ENCODE data around the gene DNAL4.
"Not testable (repeated sequence)": the region's sequence is repeated elsewhere in the genome, so short reads cannot be mapped to it uniquely, and the experiment has no call there.

Gene DNAL4

DNA sequence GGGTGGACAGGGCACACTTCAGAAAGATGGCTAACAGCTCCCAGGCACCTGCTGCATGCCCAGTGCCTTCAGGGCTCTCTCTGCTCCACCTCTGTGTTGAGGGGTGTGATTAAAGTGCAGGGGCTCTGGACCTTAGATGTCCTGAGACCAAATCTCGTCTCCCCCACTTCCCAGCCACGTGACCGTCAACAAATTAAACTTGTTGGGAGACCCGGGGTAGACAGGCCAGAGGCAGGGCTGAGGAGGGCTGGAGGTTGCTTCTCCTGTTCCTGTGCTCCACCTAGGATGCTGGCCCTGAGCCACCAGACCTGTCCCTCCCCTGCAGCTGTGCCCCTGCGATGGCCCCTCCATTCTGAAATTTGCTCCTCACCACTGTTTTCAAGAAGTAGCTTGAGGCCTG, 32.9 kb upstream of the DNAL4 start:
- DNase-seq, result no peak

DNA sequence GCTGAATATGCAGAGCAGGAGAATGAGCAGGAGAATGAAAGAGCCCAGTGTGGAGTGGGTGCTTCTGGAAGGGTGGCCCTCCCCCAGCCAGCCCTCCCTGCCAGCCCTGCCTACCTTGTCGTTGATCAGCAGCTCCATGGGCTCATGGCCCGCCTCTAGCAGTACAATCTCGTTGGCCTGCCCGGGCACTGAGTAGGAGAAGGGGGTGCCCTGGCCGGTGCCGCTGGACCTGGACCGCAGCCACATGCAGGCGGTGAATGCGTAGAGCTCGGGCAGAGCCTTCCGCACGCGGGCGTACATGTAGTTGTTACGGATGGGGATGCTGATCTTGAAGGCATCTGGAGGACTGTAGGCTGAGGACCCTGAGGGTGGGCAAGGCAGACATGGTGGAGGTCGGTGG, 32.4 kb upstream of the DNAL4 start:
- DNase-seq, result no peak

DNA sequence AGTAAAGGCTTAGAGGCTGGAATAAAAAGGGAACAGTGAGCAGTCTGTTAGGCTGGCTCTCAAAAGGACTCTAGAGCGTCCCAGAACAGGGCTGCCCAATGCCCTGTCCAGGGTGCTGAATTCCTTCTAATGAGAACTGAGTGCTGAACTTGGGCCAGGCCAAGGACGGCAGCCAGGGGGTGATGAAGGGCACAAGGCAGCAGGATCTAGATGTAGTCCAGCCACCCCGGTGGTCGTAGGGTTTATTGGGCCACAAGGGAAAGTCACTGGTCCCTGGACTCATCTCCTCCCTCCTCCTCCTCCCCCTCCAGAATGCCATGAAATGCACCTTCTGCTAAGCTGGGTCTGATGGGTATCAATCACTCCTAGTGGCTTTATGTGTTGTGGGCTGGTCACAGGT, 30.6 kb upstream of the DNAL4 start:
- peak; percentile 43 for DNase-seq

DNA sequence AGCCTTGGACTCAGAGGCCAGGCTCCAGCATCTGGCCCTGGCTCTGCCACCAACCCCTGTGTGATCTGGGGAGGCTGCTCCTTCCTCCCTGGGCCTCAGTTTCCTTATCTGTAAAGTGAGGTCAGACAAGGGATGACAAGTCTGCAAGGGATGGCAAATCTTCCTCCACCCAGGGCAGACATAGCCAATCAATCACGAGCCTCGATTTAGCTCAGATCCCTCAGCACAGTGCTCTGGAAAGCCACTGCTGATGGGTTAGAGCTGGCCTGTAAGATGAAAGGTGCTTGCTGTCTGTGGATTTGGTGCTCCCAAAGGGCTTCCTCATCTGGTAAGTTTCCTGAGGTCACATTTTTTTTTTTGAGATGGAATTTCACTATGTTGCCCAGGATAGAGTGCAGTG, 29.7 kb upstream of the DNAL4 start:
- DNase-seq, result no peak

DNA sequence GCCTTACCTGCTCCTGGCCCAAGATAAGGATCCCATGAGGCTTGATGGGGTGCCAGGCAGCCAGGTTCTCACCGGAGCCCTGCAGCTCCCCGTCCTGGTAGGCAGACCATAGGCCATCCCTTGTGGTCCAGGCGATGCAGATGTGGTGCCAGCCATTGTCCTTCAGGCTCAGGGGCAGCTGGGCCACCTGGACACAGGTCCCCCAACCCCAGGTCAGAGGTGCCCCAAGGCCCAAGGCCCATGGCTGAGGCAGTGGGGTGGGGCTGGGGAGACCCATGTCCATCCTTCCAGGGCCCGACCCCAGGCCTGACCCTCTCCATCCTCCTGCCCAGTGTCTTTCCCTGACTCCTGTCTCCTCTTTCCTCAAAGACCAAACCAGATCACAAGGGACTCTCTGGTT, 29.1 kb upstream of the DNAL4 start:
- DNase-seq, result no peak

DNA sequence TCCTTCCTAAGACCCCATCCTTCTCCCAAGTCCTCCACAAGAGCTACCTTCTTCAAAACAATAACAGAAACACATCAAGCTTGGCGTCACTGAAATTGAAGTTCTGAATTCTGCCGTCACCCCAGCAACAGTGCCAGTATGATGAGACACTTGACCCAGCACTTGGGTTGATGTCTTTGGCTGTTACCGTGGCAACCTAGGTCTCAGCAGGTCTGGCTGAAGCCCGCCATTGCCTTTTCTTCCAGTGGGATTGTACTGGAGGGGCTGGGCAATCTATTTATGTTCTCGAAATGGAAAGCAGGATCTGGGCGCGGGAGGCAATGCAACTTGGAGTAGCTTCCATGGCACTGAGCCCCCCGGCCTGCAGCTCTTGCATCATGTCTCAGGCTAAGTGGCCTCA, 26.1 kb upstream of the DNAL4 start:
- DNase-seq, result no peak

DNA sequence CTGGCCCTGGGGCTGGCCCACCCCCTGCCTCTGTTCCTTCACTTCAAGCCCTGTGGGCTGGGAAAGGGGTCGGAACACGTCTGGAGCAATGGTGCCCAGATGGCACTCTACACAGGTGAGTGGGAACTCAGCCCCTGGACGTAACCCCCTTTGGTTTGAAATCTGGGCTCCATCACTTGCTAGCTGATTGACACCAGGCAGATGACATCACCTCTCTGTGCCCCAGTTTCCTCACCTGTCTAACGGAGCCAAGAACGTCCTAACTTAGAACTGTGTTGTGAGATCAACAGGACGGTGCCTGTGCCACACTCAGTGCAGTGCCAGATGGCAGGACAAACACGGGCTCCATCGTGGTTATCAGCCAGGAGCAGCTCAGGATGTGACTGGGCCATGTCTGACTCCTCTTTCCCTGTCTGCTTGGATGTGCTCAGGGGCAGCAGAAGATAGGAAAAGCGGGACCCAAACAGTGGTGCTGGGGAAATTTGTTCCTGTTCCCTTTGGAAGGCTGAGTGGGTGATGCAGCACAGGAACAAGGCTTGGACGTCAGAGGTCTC, 25.5 kb upstream of the DNAL4 start:
- no peak for DNase-seq

DNA sequence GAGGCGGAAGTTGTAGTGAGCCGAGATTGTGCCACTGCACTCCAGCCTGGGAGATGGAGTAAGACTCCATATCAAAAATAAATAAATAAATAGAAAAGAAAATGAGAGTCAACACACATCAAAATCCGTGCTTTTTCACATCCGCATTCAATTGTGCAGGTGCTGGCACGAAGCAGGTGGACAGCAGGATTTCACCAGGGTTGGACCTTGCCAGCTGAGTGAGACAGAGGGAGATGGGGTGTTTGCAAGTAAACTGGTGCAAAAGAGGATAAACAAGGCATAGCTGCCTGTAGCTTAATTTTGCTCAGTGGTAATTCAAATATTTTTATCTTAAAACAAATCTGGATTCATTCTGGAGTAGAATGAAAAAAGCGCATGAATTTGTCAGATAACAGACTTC, 23.3 kb upstream of the DNAL4 start:
- DNase-seq, result no peak

DNA sequence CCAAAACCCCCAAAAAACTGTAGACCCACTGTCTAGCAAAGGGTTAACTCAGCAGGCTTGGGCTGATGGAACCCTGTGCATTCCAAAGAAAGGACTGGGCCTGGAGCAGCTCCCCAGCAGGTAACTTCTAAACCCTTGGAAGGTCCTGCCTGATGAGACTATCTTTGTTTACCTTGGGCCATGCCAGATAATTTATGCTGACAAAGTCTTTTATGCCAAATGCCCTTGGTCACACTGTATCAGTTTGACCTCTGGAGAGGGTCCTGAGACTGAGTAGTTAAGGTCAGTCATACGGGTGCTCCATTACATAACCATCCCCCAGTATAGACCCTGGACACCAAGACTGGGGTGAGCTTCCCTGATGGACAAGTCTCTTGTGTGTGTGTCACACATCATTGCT, 21.9 kb upstream of the DNAL4 start:
- DNase-seq, result no peak

DNA sequence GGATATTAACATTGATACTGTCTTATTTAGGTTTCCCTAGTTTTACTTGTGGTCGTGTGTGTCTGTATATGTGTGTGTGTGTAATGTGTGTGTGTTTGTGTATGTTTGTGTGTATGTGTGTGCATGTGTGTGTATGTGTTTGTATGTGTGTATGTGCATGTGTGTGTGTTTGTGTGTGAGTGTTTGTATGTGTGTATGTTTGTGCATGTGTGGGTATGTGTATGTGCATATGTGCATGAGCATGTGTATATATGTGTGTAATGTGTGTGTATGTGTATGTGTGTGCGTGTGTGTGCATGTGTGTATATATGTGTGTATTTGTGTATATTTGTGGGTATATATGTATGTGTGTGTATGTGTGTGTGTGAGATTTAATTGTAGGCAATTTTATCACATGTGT, 17.3 kb upstream of the DNAL4 start:
- DNase-seq, result no peak

DNA sequence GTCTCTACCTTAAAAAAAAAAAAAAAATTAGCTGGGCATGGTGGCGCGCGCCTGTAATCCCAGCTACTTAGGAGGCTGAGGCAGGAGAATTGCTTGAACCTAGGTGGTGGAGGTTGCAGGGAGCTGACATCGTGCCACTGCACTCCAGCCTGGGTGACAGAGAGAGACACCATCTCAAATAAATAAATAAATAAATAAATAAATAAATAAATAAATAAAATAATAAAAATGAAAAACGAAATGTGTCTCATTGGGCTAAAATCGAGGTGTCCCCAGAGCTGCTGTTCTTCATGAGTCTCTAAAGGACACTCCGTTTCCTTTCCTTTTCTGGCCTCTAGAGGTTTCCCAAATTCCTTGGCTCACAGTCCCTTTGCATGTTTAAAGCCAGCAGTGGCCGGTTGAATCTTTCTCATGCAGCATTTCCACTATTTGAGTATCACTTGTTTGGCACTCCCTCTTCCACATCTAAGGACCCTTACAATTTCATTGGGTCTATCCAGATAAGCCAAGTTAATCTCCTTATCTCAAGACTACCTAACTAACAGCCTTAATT, 11.2 kb upstream of the DNAL4 start:
- not testable (repeated sequence) for DNase-seq

DNA sequence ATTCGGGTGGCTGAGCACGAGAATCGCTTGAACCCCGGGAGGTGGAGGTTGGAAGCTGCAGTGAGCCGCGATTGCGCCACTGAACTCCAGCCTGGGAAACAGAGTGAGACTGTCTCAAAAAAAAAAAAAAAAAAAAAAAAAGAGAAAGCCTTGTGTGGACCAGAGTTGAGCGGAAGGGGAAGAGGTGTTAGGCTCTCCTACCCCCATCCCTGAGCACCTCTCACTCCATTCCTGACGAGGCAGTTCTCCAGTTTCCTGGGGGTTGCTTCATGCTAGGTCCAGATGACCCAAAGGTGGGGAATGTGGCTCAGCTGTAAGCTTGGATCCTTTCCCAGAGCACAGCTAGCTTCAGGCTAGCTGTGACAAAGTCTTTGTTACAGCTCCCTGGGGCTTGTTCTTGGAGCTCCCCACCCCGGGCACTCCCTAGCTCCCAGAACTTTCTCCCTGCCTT, 8.8 kb upstream of the DNAL4 start:
- no peak for DNase-seq

DNA sequence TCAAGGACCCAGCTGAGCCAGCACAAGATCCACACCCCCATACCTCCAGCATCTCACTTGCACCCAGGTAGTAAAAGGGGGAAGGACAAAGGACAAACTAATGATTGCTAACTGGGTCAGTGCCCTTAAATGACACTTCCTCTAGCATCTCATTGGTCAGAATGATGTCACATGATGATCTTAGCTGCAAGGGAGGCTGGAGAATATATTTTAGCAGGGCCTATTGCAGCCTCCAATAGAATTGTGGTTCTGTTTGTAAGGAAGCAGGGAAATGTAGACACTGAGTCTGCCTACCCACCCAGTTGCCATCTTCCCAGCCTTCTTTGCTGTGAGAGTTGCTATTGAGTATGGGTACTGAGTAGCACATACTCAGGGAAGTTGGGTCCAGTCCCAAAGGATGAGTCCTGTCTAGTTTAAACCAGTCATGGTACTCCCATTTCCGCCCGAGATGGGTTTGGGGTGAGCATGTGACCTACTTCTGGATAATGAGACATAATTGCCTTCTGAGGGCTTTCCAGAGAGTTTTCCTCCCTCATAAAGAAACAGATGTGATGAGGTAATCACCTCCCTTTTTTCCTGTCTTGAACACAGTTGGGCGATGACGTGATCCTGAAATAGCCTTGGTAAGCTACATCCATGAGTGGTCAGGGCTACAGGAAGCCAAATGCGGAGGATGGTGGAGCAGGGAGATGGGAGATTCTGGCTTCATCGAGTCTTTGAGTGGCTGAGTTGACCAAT, 5.5 kb upstream of the DNAL4 start:
- no peak for DNase-seq

DNA sequence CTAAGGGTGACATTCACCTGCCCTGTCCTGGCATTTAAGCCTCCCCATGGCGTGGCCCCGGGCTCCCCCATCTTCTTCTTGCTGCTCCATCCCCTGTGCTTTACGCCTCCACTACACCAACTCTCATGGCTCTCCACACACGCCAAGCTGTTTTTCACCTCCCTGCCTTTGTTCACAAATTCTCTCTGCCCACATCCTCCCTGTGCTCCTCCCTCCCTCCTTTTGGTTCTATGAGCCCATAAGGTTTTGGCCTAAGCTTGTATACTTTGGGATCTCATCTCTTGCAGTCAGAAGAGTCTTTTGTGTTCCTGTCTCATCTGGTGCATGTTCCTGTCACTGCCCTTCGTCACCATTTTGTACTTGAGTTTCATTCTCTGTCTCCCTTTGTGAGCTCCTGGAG, 4.6 kb upstream of the DNAL4 start:
- no peak for DNase-seq

DNA sequence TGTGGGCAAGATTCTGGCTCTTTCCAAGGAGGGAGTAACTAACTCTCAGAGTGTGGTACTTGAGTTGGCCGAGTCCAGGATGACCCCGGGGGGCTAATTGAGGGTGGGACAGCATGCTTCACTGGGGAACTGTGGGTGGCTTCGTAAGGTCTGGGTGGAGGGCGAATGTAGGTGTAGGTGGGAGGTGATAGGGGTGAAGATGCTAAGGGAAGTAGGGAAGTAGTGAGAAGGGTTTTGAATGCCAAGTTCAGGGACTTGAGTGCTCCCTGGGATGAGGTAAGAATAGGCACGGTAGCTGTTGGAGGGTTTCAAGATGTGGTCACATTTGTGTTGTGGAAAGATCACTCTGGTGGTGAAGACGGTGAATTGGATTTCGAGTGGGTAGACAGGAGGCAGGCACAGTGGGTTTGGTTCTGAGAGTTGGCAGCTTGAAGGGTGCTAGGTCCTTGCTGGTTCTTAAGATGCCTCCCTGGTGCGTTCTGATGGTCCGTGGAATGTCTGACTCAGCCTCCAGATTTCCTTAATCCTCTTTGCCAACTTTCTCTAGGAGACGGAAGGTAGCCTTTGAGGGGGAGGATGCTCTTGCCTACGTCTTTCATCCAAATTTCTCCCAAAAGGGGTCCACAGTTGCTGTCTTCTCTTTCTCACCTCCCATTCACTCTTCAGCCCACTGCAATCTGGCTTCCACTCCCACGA, 2.5 kb upstream of the DNAL4 start:
- no peak for DNase-seq

DNA sequence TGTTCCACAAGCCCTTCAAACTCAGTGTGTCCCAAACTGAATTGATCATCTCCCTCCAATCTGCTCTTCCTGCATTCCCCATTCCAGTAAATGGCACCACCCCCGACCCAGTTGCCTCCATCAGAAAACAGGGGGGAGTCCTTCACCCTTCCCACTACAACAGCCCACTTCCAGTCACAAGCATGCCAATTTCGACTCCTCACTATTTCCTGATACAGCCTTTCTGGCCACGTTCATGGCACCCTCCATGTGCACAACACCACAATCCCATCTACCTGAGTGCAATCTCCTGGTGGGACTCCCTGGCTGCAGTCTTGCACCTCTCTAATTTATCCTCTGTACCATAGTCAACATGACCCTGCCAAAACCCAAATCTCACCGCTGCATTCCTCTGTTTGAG, 1.6 kb upstream of the DNAL4 start:
- DNase-seq, result no peak

DNA sequence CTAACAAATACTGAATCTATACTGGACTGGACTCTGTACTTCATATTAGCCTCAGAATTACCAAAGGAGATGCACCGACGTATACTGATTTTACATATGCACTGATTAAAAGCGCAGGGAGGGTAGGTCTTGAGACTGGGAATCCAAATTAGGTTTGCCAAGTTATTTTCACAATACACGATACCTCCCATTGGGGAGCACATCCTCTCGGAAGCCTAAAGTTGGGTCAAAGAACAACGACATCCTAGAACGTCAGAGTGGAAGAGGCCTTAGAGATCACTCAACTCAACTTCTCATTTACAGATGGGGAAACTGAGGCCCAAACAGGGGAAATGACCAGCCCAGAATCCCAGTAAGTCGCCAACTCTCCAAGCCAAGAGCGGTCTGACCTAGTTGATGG, 626 bp downstream of the DNAL4 start:
- no peak for DNase-seq

DNA sequence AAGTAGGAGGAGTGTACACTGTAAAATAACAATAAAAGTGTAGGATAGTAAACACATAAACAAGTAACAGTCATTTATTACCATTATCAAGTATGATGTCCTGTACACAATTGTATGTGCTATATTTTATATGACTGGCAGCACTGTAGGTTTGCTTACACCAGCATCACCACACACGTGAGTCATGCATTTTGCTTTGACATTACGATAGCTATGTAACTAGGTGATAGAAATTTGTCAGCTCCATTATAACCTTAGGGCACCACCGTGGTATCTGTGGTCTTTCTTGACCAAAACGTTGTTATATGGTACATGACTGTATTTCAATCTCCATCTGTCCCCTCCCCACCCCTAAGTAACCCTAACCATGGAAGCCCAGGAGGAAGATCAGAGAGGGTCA, 1.1 kb downstream of the DNAL4 start:
- no peak for DNase-seq

DNA sequence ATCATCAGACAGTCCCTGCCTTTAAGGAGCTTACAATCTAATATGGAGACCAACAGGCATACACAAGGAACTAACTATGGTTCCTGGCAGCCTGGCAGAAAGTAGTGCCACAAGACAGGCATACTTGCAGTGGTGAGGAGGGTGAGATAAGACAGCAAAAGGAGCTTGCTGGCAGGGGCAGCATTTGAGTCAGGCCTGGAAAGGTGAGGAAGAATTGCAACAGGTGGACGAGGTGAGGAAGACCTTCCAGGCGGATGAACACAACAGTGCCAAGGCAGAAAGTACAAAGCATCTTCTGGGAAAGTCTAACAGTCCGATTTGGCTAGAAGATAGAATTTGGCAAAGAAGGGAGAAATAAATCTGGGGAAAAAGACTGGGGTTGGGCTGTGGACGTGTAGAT, 4.3 kb downstream of the DNAL4 start:
- DNase-seq, result no peak

DNA sequence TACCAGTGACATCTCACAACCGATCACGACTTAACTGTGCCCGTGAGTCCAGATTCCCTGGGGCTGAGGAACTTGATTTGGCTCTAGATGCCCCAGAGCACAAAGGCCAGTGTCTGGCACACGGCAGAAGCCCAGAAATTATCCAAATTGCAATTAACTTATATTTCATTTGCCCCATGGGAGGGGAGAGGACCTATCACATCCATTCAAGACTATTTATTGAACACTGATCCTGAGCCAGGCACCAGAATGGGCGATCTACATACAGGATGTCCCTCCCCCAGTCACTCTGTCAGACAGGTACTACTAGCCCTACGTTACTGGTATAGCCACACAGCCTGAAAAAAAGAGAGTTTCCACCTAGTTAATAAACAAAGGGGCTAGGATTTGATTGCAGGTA, 5.1 kb downstream of the DNAL4 start:
- DNase-seq, result no peak

DNA sequence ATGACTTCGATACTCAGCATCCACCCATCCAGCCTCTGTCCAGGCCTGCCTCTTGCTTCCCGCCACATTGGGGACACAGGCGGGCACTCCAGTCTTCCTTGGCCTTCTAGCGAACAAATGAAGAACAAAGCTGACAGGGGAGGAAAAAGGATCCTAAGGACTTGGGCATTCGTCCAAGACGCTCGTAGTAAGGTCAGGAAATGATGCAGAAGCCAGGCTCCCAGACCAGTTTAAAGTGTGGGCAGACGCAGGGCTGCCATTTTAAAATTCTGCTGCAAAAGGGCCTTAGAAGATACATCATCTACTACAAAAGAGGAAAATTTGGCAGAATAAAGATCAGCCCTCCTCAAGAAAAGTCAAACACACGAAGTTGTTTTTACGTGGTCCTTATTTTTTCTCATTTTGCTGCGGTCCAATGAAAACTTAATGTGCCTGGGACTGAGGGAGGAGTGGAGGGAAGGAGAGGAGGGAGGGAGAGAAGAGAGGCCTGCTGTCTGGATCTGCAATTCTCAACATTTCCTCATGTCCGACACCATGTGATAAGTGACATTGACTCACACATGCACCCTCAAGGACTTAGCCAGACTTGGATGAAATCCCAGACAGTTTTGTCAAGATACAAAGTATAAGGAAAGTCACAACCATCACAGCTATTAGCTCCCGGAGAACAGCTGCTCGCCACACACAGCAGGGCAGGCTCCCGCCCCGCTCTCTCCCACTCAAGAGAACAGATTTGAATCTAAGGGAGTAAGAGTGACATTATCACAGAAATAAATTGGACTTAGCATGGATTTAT, 5.7 kb downstream of the DNAL4 start:
- DNase-seq, result no peak

DNA sequence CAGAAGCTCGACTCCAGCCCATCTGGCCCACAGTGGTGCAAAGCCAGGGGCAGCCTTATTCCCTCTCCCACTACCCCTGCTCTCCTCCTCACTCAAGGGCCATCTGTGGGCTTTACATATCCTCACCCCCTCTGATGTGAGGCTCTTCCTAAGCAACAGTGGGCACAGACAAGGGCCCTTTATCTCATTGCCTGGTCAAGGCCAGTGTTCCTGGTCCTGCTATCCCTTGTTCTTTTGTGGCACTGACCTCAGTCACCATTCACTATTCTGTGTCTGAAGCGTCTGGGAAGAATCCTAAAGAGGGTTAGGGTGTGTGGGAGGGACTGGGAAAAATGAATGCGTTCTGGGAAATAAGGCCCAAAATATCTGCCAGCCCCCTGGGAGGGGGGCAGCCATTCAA, 7.3 kb downstream of the DNAL4 start:
- DNase-seq, result no peak

DNA sequence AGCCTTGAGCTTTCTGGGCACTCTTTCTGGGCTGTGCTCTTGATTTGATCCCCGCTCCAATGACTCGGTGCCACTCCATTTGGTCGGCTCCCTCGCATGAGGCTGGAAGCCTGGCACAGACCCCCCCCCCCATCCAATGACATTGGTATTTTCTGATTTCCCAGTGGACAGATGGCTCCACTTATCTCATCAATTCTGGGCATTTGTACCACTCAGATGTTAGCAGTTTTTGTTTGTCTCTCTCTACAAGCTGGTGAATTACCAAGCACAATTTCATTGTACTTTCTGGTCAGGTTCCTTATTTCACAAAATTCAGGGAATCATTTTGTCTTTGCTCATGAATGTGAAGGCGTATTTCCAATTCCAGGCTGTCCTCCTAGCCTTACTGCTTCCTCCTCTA, 9.1 kb downstream of the DNAL4 start:
- DNase-seq, result no peak
